ENCODE data around the gene ALX3.

- TF ChIP-seq POLR2A (IDR thresholded peaks at IDR 0.05; ENCODE audit: low read depth, low read length) (no peak), POLR2AphosphoS5 (IDR thresholded peaks at IDR 0.05; ENCODE audit: low read depth, low read length) (no peak)
Measured at GRCh38 chr1:110050602-110051261, 19.7 kb downstream of the ALX3 start.
